ENCODE data around the gene KIR3DL1.
"Not testable (repeated sequence)": the region's sequence is repeated elsewhere in the genome, so short reads cannot be mapped to it uniquely, and the experiment has no call there.

KIR3DL1 gene

DNA sequence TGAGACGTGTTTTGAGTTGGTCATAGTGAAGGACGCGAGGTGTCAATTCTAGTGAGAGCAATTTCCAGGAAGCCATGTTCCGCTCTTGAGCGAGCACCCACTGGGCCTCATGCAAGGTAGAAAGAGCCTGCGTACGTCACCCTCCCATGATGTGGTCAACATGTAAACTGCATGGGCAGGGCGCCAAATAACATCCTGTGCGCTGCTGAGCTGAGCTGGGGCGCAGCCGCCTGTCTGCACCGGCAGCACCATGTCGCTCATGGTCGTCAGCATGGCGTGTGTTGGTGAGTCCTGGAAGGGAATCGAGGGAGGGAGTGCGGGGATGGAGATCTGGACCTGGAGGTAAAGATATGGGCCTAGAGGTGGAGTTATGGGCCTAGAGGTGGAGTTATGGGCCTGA lies at the start of gene KIR3DL1:
Gene KIR3DL1 (plus strand): TSS at position 218 of the 400 bp plus-strand sequence.
- DNase-seq (ENCODE audit: extremely low read depth, low read depth); H3K4me3 ChIP-seq (replicated peaks; ENCODE audit: low read depth, low read length): not testable (repeated sequence)

DNA sequence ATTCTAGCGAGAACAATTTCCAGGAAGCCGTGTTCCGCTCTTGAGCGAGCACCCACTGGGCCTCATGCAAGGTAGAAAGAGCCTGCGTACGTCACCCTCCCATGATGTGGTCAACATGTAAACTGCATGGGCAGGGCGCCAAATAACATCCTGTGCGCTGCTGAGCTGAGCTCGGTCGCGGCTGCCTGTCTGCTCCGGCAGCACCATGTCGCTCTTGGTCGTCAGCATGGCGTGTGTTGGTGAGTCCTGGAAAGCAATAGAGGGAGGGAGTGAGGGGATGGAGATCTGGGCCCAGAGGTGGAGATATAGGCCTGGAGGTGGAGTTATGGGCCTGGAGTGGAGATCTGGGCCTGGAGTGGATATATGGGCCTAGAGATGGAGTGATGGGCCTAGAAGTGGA lies 46.6 kb upstream of the KIR3DL1 start, which contains the start of gene KIR2DL1:
Gene KIR2DL1 (plus strand): TSS at position 148 of the 400 bp plus-strand sequence. CDS start 58 bp downstream, at position 206.
- not testable (repeated sequence) for H3K4me3 ChIP-seq (replicated peaks; ENCODE audit: low read depth, low read length); DNase-seq (ENCODE audit: extremely low read depth, low read depth)

GRCh38 chr19:54770511-54770910 lies 45.8 kb upstream of the KIR3DL1 start:
- H3K4me3 ChIP-seq (replicated peaks; ENCODE audit: low read depth, low read length); DNase-seq (ENCODE audit: extremely low read depth, low read depth): not testable (repeated sequence)

DNA sequence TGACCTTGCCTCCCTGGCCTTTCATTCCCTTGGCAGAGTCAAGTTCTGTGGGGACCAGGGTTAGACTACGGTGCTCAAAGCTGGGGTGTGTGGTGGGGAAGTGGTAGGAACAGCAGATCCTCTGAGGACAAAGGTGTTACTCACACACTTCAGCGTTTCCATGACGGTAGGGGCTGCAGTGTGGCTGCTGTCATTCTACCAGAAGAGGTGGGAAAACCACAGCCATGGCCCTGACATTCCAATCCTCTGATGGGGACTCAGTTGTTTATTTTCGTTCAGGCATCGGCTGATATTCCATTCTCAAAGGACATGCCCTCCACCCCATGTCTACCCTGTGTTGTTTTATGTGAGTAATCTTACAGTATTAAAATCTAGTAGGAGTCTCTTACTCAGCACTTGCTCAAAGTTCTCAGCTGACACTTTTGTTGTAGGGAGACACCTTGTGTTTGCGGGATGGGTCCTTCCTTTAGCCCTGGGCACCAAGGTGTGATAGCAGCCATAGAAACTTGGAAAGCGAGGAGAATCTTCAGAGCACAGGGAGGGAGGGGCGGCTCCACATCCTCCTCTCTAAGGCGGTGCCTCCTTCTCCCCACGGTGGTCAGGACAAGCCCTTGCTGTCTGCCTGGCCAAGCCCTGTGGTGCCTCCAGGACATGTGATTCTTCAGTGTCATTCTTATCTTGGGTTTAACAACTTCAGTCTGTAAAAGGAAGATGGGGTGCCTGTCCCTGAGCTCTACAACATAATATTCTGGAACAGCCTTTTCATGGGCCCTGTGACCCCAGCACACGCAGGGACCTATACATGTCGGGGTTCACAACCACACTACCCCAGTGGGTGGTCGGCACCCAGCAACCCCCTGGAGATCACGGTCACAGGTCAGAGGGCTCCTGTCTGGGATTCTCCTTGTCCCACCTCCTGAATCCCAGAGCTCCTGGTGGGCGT lies 45.0 kb upstream of the KIR3DL1 start:
- H3K4me3 ChIP-seq (replicated peaks; ENCODE audit: low read depth, low read length); DNase-seq (ENCODE audit: extremely low read depth, low read depth): not testable (repeated sequence)

GRCh38 chr19:54772666-54773065 lies 43.6 kb upstream of the KIR3DL1 start:
- DNase-seq (ENCODE audit: extremely low read depth, low read depth); H3K4me3 ChIP-seq (replicated peaks; ENCODE audit: low read depth, low read length): not testable (repeated sequence)

DNA sequence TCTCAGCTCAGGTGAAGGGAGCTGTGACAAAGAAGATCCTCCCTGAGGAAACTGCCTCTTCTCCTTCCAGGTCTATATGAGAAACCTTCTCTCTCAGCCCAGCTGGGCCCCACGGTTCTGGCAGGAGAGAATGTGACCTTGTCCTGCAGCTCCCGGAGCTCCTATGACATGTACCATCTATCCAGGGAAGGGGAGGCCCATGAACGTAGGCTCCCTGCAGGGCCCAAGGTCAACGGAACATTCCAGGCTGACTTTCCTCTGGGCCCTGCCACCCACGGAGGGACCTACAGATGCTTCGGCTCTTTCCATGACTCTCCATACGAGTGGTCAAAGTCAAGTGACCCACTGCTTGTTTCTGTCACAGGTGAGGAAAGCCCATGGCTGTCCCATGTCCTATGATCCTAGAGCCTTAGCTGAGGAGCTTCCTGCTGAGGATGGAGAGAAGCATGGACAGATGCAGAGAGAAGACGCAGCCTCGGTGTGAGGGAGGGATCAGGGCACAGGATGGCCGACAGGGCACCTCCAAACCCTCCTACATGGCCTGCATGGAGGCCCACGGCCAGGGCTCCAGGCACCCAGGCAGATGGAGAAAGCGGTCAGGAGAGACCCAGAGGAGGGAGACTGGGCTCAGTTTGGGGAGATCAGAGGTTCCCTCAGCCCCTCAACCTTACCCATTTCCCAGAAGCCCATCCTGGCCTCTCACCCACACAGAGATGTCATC lies 41.0 kb upstream of the KIR3DL1 start:
- not testable (repeated sequence) for DNase-seq (ENCODE audit: extremely low read depth, low read depth); H3K4me3 ChIP-seq (replicated peaks; ENCODE audit: low read depth, low read length)

- not testable (repeated sequence) for H3K4me3 ChIP-seq (replicated peaks; ENCODE audit: low read depth, low read length); DNase-seq (ENCODE audit: extremely low read depth, low read depth)
Observed at GRCh38 chr19:54775830-54776229, 40.4 kb upstream of the KIR3DL1 start.

DNA sequence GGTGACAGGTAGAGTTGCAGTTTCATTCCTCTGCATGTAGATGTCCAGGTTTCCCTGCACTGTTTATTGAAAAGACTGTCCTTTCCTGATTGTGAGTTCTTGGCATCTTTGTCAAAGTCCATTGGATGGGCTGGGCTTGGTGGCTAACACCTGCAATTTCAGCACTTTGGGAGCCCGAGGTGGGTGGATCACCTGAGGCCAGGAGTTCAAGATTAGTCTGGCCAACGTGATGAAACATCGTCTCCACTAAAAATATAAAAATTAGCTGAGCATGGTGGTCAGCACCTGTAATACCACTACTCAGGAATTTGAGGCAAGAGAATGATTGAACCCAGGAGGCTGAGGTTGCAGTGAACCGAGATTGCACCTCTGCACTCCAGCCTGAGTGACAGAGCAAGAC lies 38.4 kb upstream of the KIR3DL1 start:
- DNase-seq (ENCODE audit: extremely low read depth, low read depth); H3K4me3 ChIP-seq (replicated peaks; ENCODE audit: low read depth, low read length): not testable (repeated sequence)

DNA sequence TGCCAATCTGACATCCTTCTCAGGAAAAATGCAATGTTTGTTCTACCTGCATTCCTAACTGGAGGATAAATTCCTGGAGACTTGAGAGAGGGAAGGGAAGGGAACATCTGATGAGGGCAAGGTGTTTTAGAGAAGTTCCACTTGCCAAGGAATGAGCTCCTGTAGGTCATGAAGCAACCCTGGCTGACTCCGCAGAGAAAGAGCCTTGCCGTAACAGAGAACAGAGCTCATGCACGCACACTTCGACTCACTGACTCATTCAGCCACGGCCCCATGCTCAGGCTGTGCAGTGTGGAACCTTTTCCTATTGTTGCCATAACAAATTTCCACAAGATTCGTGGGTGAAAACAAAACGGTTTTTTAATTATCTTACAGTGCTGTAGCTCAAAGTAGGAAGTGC lies 37.4 kb upstream of the KIR3DL1 start:
- not testable (repeated sequence) for DNase-seq (ENCODE audit: extremely low read depth, low read depth); H3K4me3 ChIP-seq (replicated peaks; ENCODE audit: low read depth, low read length)

DNA sequence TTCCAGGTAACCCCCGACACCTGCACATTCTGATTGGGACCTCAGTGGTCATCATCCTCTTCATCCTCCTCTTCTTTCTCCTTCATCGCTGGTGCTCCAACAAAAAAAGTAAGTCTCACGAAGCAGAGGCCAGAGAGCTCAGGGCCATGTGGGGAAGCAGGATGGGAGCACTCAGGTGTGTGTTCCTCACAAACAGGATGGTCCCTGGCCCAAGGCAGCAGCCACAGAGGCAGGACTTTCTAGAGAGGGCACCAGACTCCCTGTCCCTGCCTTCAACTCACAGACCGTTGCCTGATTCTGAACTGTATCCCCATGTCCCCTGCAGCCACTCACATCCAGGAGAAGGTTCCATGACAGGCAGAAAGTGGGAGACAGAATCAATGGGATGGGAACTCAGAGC lies 33.4 kb upstream of the KIR3DL1 start:
- not testable (repeated sequence) for H3K4me3 ChIP-seq (replicated peaks; ENCODE audit: low read depth, low read length); DNase-seq (ENCODE audit: extremely low read depth, low read depth)

- not testable (repeated sequence) for H3K4me3 ChIP-seq (replicated peaks; ENCODE audit: low read depth, low read length); DNase-seq (ENCODE audit: extremely low read depth, low read depth)
Observed at GRCh38 chr19:54786091-54786723, 30.1 kb upstream of the KIR3DL1 start.

DNA sequence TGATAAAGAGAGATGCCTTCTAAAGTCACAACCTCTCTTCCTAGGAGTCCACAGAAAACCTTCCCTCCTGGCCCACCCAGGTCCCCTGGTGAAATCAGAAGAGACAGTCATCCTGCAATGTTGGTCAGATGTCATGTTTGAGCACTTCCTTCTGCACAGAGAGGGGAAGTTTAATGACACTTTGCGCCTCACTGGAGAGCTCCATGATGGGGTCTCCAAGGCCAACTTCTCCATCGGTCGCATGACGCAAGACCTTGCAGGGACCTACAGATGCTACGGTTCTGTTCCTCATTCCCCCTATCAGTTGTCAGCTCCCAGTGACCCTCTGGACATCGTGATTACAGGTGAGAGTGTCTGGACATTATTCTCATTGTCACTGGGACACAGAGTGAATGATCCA lies 28.1 kb upstream of the KIR3DL1 start:
- not testable (repeated sequence) for H3K4me3 ChIP-seq (replicated peaks; ENCODE audit: low read depth, low read length); DNase-seq (ENCODE audit: extremely low read depth, low read depth)

GRCh38 chr19:54790711-54791110 lies 25.6 kb upstream of the KIR3DL1 start:
- no peak overlapping the region for H3K4me3 ChIP-seq (replicated peaks; ENCODE audit: low read depth, low read length)
- TF ChIP-seq CTCF (IDR thresholded peaks at IDR 0.05; ENCODE audit: low read depth, low read length, missing control alignments): no peak
- no peak for DNase-seq (ENCODE audit: extremely low read depth, low read depth)
